Sigmoid colon (tissue), 7 donors: ENCODE measurements around the gene TAS1R3. TPM values are rescaled to one million over a fixed set of nuclear protein-coding genes. Genes with fewer than 3 reads are reported as not detected.
"Not testable (repeated sequence)": the region's sequence is repeated elsewhere in the genome, so short reads cannot be mapped to it uniquely, and the experiment has no call there.

Source experiments
- DNase-seq: peaks from one replicate; pipeline ENCODE4 v3.0.0-alpha.2; 2019
- H3K27ac ChIP-seq, 4 donors: fragments of 200-600 bp; sonication (generic); one replicate each; pipeline ENCODE4 v1.5.1; 2016 to 2019; ENCODE audit warnings: mild to moderate bottlenecking in 1 of 4
- H3K27me3 ChIP-seq, 3 donors: fragments of 200-600 bp; sonication (generic); one replicate each; pipeline ENCODE4 v1.5.1; 2019; ENCODE audit warnings: mild to moderate bottlenecking in 1 of 3
- H3K36me3 ChIP-seq, 4 donors: fragments of 200-600 bp; sonication (generic); one replicate each; pipeline ENCODE4 v1.5.1; 2016 to 2019
- H3K4me1 ChIP-seq, 4 donors: fragments of 200-600 bp; sonication (generic); one replicate each; pipeline ENCODE4 v1.5.1; 2017 to 2019
- H3K4me3 ChIP-seq, 4 donors: fragments of 200-600 bp; sonication (generic); one replicate each; pipeline ENCODE4 v1.5.1; 2017 to 2019; ENCODE audit warnings: mild to moderate bottlenecking in 2 of 4, moderate library complexity in 1 of 4
- H3K9me3 ChIP-seq, 4 donors: fragments of 200-600 bp in 3 of 4; sonication (generic) in 3 of 4; one replicate each; pipeline versions ENCODE4 v1.5.1 to v1.6.1; 2013 to 2019
- CTCF ChIP-seq, 4 experiments: fragments of 450-650 bp in 3 of 4; fragments of 200-600 bp in 1 of 4; IDR thresholded peaks; one replicate each; pipeline ENCODE4 v1.5.1; 2016 to 2019; ENCODE audit warnings: antibody characterized with exemption in 4 of 4, mild to moderate bottlenecking in 3 of 4, moderate library complexity in 2 of 4
- EP300 ChIP-seq, 4 donors: sonication (generic); formaldehyde crosslinking; IDR thresholded peaks; one replicate each; pipeline ENCODE4 v1.6.1; 2017; ENCODE audit warnings: antibody characterized with exemption in 4 of 4
- POLR2A ChIP-seq, 2 donors: fragments of 450-650 bp; IDR thresholded peaks; one replicate each; pipeline ENCODE4 v1.6.1; 2016; ENCODE audit warnings: antibody characterized with exemption in 2 of 2, mild to moderate bottlenecking in 2 of 2, moderate library complexity in 2 of 2
- POLR2AphosphoS5 ChIP-seq, 4 donors: sonication (generic); formaldehyde crosslinking; IDR thresholded peaks; one replicate each; pipeline ENCODE4 v1.6.1; 2017; ENCODE audit warnings: antibody characterized with exemption in 4 of 4
- WGBS, 2 donors: extraction: QIAGEN DNeasy Blood & Tissue Kit; methylation state at CpG; one replicate each; pipeline ENCODE4 v1.1.7; 2013; 5-methylcytosine and 5-hydroxymethylcytosine counted together
- intact Hi-C: fragments of 100-400 bp; cut with DNase I; formaldehyde crosslinking; loops from one replicate; pipeline ENCODE4 v1.15.1; 2023
- polyA plus RNA-seq, 3 donors: library from polyadenylated mRNA; stranded (reverse); fragments of 200-250 nt; gene quantifications; one replicate each; pipeline ENCODE4 v1.2.3, GENCODE V29; 2013
- total RNA-seq, 4 donors: library from RNA; depleted of rRNA; stranded (reverse); fragments of >200 nt; gene quantifications; one replicate each; pipeline ENCODE4 v1.1.0, GENCODE V29; 2016
- donor health status: healthy with polysubstance abuse.
- donor health status: Bipolar disorder and iron deficiency.
- donor health status: healthy.

TAS1R3 gene
- total and polyA plus RNA-seq, 7 donors = 0.60 to 0.64 TPM; not detected in 5

- 83 to 85% methylated on average over 25 to 26 of the region's 26 CpGs for WGBS, 2 donors
- intact Hi-C loops = no loop called here
- peaks cover 0 to 45% (median 40%) of the 10 kb centered on the region in 4 donors for H3K4me1 ChIP-seq
- TF ChIP-seq POLR2AphosphoS5 (IDR thresholded peaks at IDR 0.05) = no peak
- TF ChIP-seq CTCF (IDR thresholded peaks at IDR 0.05) = no peak
- no peak for TF ChIP-seq EP300 (IDR thresholded peaks at IDR 0.05)
- peak overlapping the region; percentile 84 to 90 (median 86) for H3K27ac ChIP-seq
- H3K27me3 ChIP-seq = no peaks in the 10 kb centered on the region
- H3K4me3 ChIP-seq = no peak overlapping the region
- H3K9me3 ChIP-seq = no peaks in the 10 kb centered on the region
- DNase-seq = no peak
- peaks cover 34 to 72% (median 41%) of the 10 kb centered on the region in 4 donors for H3K36me3 ChIP-seq
Observed at GRCh38 chr1:1315435-1315954, 15.6 kb upstream of the TAS1R3 start.

- DNase-seq, H3K4me3 ChIP-seq, H3K27me3 ChIP-seq, intact Hi-C loops, H3K9me3 ChIP-seq: not testable (repeated sequence)
- WGBS, 2 donors = 78 to 91% methylated on average over 8 of the region's 8 CpGs
- peak overlapping the region; percentile 84 to 90 (median 86) for H3K27ac ChIP-seq
- peaks cover 34 to 69% (median 38%) of the 10 kb centered on the region in 4 donors for H3K36me3 ChIP-seq
- peaks cover 0 to 53% (median 47%) of the 10 kb centered on the region in 4 donors for H3K4me1 ChIP-seq
Observed at GRCh38 chr1:1316199-1316598, 14.9 kb upstream of the TAS1R3 start.

GRCh38 chr1:1317420-1317819, 13.7 kb upstream of the TAS1R3 start:
- H3K9me3 ChIP-seq = no peaks in the 10 kb centered on the region
- H3K27ac ChIP-seq = peak overlapping the region; percentile 84 to 90 (median 86)
- no peak for TF ChIP-seq POLR2AphosphoS5 (IDR thresholded peaks at IDR 0.05)
- TF ChIP-seq EP300 (IDR thresholded peaks at IDR 0.05) = no peak
- no peak for TF ChIP-seq CTCF (IDR thresholded peaks at IDR 0.05)
- TF ChIP-seq POLR2A (IDR thresholded peaks at IDR 0.05) = no peak
- no peak for DNase-seq
- peaks cover 0 to 65% (median 59%) of the 10 kb centered on the region in 4 donors for H3K4me1 ChIP-seq
- peaks cover 28 to 65% (median 35%) of the 10 kb centered on the region in 4 donors for H3K36me3 ChIP-seq
- no peaks in the 10 kb centered on the region for H3K27me3 ChIP-seq
- intact Hi-C loops = no loop called here
- no peak overlapping the region for H3K4me3 ChIP-seq
- 90 to 92% methylated on average over 6 of the region's 6 CpGs for WGBS, 2 donors

- Histone ChIP-seq H3K9me3 (no peaks in the 10 kb centered on the region), H3K4me3 (no peak overlapping the region), H3K36me3 (peaks cover 20 to 57% (median 28%) of the 10 kb centered on the region in 4 donors), H3K27ac (peak overlapping the region; percentile 84 to 90 (median 86)), H3K4me1 (peaks cover 3 to 72% (median 66%) of the 10 kb centered on the region in 4 donors), H3K27me3 (no peaks in the 10 kb centered on the region)
- DNase-seq = peak; percentile 97
- TF ChIP-seq POLR2A (IDR thresholded peaks at IDR 0.05) = no peak
- TF ChIP-seq POLR2AphosphoS5 (IDR thresholded peaks at IDR 0.05) = peak in 3 of 4 donors; percentile 27 to 59 (median 43)
- 55 to 71% methylated on average over 9 of the region's 9 CpGs for WGBS, 2 donors
- intact Hi-C loops = no loop called here
Observed at GRCh38 chr1:1318131-1318652, 12.9 kb upstream of the TAS1R3 start.

GRCh38 chr1:1318777-1319645, 12.1 kb upstream of the TAS1R3 start:
- Histone ChIP-seq H3K9me3 (no peaks in the 10 kb centered on the region), H3K27me3 (no peaks in the 10 kb centered on the region), H3K27ac (peak overlapping the region; percentile 84 to 90 (median 86)), H3K36me3 (peaks cover 12 to 49% (median 20%) of the 10 kb centered on the region in 4 donors), H3K4me3 (no peak overlapping the region), H3K4me1 (peaks cover 3 to 78% (median 72%) of the 10 kb centered on the region in 4 donors)
- intact Hi-C loops = no loop called here
- WGBS, 2 donors = 91 to 94% methylated on average over 36 of the region's 36 CpGs
- no peak for TF ChIP-seq POLR2AphosphoS5 (IDR thresholded peaks at IDR 0.05)
- no peak for TF ChIP-seq CTCF (IDR thresholded peaks at IDR 0.05)
- no peak for TF ChIP-seq POLR2A (IDR thresholded peaks at IDR 0.05)
- TF ChIP-seq EP300 (IDR thresholded peaks at IDR 0.05) = no peak
- DNase-seq = no peak
